ENCODE results near the gene POLD2. TPM values are rescaled to one million over a fixed set of nuclear protein-coding genes. Genes with fewer than 3 reads are reported as not detected.

The POLD2 gene
- total and polyA plus RNA-seq, 2 of the 13 experiments (the other 11 are each of a cell fraction or from before 2014, with no cell fraction given) = 87.6 to 95.1 TPM

DNA sequence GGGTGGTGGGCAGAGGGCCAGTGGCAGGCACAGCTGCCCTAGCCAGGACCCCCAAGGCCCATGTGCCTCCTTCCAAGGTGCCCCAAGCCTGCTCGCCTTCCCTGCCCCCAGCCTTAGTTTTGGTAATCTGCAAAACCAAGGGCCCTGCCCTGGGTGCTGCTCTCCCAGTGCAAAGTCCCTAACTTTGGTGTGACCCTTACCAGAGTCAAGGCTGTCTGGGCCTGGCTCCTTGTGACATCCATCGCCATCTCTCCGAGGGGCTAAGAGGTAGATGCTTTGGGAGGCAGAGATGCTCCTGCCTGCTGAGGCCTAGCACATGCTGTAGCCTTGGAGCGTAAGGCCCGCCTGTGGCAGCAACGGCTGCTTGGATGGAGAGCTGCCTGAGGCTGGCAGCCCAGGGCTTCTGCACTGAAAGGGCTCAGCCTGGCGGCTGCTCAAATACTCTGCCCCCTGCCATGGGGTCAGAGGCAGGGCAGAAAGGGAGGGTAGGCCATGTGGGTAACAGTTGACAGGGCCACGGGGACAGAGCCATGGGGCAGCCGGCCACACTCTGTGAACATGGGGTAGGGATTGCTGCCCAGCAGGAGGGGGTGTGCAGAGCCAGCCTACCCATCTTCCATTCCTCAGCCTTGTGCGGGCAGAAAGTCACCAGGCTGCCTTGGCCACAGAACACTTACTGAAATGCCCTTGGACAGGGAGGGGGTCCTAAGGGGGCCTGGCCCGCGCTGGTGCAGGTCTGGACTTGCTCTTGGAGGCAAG lies 35.7 kb upstream of the POLD2 start:
- no peak overlapping the region for H3K9ac ChIP-seq (ENCODE audit: insufficient read depth, low read depth, low read length)
- WGBS (ENCODE audit: low lambda C conversion rate) = 34% methylated on average over 9 of the region's 12 CpGs
- no peak overlapping the region for H3K4me2 ChIP-seq (ENCODE audit: low read depth, low read length)
- H3K79me2 ChIP-seq (ENCODE audit: insufficient read depth, low read length) = no peaks in the 10 kb centered on the region
- H2AFZ ChIP-seq (ENCODE audit: low read length) = no peak overlapping the region
- no peak for TF ChIP-seq EHMT2 (IDR thresholded peaks at IDR 0.05; ENCODE audit: borderline replicate concordance, low read depth, low read length)
- no peak for TF ChIP-seq HES4 (CRISPR knock-in tag; IDR thresholded peaks at IDR 0.05; ENCODE audit: borderline replicate concordance)
- no peak for TF ChIP-seq FOXC1 (CRISPR knock-in tag; IDR thresholded peaks at IDR 0.05; ENCODE audit: borderline replicate concordance)
- TF ChIP-seq STAG1 (CRISPR knock-in tag; IDR thresholded peaks at IDR 0.05) = no peak
- no peak for TF ChIP-seq MED13 (CRISPR knock-in tag; IDR thresholded peaks at IDR 0.05)
- TF ChIP-seq FOXA1 (IDR thresholded peaks at IDR 0.05) = no peak
- no peak for TF ChIP-seq FOXA1 (CRISPR knock-in tag; IDR thresholded peaks at IDR 0.05)
- TF ChIP-seq, protein P1, sequence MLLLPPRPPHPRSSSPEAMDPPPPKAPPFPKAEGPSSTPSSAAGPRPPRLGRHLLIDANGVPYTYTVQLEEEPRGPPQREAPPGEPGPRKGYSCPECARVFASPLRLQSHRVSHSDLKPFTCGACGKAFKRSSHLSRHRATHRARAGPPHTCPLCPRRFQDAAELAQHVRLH (CRISPR knock-in tag; IDR thresholded peaks at IDR 0.05; ENCODE audit: borderline replicate concordance, low read depth) = no peak
- TF ChIP-seq ZBTB46 (CRISPR knock-in tag; IDR thresholded peaks at IDR 0.05; ENCODE audit: borderline replicate concordance) = no peak
- TF ChIP-seq HOXA3 (CRISPR knock-in tag; IDR thresholded peaks at IDR 0.05) = no peak
- TF ChIP-seq SP4 (CRISPR knock-in tag; IDR thresholded peaks at IDR 0.05) = no peak
- H3K27ac ChIP-seq (ENCODE audit: extremely low read length, insufficient read depth, low read length) = no peak overlapping the region
- no peaks in the 10 kb centered on the region for H3K36me3 ChIP-seq (replicated peaks in 1 of 2; ENCODE audit: control insufficient read depth in 1 of 2, insufficient read depth in 2 of 2, low read length in 2 of 2)
- no TSS peak for BruUV-seq (replicated peaks)
- no peaks in the 10 kb centered on the region for H3K4me1 ChIP-seq (ENCODE audit: insufficient read depth, low read length)
- no peak for ATAC-seq
- no peak overlapping the region for H3K4me3 ChIP-seq (replicated peaks in 1 of 3; ENCODE audit: insufficient read depth in 1 of 3, low read depth in 2 of 3, low read length in 3 of 3)
- in situ Hi-C loops (cut with HindIII; ENCODE audit: extremely low pct_ligation_motif_present, low pct_unique_long_range_greater_than_20kb) = no loop called here
- DNase-seq (ENCODE audit: low spot score) = no peak
- intact Hi-C loops (cut with micrococcal nuclease; ENCODE audit: unreplicated experiment) = no loop called here
- ChIA-PET POLR2A (no interaction called here), CTCF (ENCODE audit: low intra/inter-chr PET ratio, low total read pairs) (no interaction called here)
- no peaks in the 10 kb centered on the region for H3K9me3 ChIP-seq (ENCODE audit: low read length)
- H4K20me1 ChIP-seq (ENCODE audit: insufficient read depth, low read length) = no peaks in the 10 kb centered on the region
- no peak for FAIRE-seq
- peaks cover 0 to 17% of the 10 kb centered on the region in 2 experiments; a peak in 3 of 5 replicates for H3K27me3 ChIP-seq (ENCODE audit: control insufficient read depth in 1 of 2, insufficient read depth in 2 of 2, low read length in 2 of 2)
